Measurements from ENCODE around the gene DMXL2.
A peak's percentile ranks its signal among the peaks of the same experiment; 100 is the strongest.

The DMXL2 gene

DNA sequence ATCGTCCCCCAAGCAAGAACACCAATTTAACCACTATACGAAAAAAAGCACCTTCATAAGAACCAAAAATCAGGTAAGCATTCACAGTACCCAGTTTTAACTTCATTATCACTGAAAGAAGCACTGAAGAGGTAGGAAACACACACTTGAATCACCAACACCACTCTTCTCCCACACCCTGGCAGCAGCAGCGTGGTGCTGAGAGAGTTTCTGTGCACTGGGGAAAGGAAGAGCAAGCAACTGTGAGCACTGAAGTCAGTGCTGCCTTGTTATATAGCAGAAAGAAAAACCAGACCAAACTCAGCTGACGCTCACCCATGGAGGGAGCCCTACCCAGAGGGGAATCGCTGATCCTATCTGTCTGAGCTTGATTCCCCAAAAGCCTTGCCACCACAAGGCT is 98.2 kb downstream of the DMXL2 start:
- TF ChIP-seq, protein P1, sequence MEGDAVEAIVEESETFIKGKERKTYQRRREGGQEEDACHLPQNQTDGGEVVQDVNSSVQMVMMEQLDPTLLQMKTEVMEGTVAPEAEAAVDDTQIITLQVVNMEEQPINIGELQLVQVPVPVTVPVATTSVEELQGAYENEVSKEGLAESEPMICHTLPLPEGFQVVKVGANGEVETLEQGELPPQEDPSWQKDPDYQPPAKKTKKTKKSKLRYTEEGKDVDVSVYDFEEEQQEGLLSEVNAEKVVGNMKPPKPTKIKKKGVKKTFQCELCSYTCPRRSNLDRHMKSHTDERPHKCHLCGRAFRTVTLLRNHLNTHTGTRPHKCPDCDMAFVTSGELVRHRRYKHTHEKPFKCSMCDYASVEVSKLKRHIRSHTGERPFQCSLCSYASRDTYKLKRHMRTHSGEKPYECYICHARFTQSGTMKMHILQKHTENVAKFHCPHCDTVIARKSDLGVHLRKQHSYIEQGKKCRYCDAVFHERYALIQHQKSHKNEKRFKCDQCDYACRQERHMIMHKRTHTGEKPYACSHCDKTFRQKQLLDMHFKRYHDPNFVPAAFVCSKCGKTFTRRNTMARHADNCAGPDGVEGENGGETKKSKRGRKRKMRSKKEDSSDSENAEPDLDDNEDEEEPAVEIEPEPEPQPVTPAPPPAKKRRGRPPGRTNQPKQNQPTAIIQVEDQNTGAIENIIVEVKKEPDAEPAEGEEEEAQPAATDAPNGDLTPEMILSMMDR (IDR thresholded peaks at IDR 0.05; ENCODE audit: low read depth, low read length, missing control alignments): no peak
- no peak overlapping the region for H3K4me3 ChIP-seq (replicated peaks; ENCODE audit: low read depth, low read length)
- no peak for DNase-seq (ENCODE audit: extremely low read depth, low read depth)

DNA sequence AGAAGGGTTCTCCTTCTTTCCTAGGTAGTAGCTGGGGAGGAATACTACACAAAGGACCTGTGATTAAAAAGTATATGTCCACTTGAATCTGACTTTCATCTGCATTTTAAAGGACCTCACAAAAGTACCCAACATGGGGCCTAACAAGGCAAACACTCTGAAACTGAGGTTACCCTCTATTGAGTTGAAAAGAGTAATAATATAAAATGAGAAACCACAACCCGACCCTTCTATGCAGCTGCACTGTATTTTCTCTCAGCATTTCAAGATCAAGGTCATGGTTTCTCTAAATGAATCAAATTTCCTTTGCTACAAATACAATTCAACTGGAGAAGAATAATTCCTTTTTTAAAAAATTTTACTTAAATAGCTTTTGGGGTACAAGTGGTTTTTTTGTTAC is 106.3 kb downstream of the DMXL2 start:
- H3K4me3 ChIP-seq (replicated peaks; ENCODE audit: low read depth, low read length): no peak overlapping the region
- DNase-seq (ENCODE audit: extremely low read depth, low read depth): no peak
- TF ChIP-seq, protein P1 (IDR thresholded peaks at IDR 0.05; ENCODE audit: low read depth, low read length, missing control alignments): no peak

DNA sequence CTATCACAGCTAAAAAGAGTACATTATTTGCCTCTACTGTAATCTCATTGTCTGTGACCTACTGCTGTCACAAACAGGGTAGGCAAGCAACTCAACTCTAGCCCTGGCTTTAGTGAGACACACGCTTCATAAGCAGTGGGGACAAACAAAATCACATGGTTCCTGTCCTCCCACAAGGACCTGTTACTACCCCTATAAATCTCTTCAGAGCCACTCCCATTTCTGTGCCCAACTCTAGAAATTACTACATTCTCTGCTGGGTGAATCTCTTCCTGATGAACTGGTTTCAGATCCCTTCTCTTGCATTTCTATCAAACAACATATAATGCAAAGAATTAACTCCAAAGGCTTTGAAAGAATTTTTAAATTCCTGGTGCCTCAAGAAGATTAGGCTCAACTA is 117.3 kb downstream of the DMXL2 start:
- H3K4me3 ChIP-seq (replicated peaks; ENCODE audit: low read depth, low read length): no peak overlapping the region
- TF ChIP-seq, protein P1 (IDR thresholded peaks at IDR 0.05; ENCODE audit: low read depth, low read length, missing control alignments): no peak
- no peak for DNase-seq (ENCODE audit: extremely low read depth, low read depth)

DNA sequence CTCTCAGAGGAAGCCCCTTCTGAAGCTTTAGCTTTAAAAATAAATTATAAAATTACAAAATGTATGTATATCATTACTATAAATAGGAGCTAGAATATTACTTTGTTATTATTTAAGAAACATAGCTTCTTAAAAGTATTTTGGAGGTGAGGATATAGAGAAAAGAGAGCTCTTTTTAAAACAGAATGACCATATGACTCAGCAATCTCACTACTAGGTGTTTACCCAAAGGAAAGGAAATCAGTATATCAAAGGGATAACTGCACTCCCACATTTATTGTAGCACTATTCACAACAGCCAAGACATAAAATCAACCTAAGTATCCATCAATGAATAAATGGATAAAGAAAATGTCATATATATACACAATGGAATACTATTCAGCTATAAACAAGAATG is 119.6 kb downstream of the DMXL2 start:
- TF ChIP-seq, protein P1 (IDR thresholded peaks at IDR 0.05; ENCODE audit: low read depth, low read length, missing control alignments): no peak
- no peak overlapping the region for H3K4me3 ChIP-seq (replicated peaks; ENCODE audit: low read depth, low read length)

DNA sequence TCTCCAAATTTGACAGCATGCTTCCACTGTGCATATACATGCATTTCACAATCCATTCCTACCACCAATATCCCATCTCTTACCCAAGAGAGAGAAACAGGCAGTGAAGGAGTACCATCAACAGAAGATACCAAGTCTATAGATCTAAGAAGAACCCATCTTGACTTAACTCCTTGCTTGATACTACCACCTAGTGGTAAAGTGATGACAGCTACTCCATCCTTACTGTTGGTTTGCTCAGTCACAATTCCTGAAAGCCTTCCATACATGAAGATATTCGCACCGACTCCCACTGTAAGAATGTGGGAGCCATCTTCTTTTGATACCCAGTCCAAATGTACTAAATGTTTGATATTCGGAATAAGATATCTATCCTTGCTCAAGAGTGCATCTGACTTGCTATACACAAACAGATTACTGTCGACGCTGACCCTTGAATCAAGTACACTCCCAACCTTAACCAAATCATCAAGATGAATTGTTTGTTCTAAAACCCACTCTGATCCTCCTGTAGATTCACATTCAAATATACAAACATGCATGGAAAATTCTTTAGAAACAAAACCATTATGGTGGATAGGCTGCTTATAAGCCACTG is 123.1 kb downstream of the DMXL2 start:
- TF ChIP-seq, protein P1 (IDR thresholded peaks at IDR 0.05; ENCODE audit: low read depth, low read length, missing control alignments): peak; percentile 62
- DNase-seq (ENCODE audit: extremely low read depth, low read depth): peak; percentile 21
- no peak overlapping the region for H3K4me3 ChIP-seq (replicated peaks; ENCODE audit: low read depth, low read length)

More for the DNA sequence above, 119.6 kb downstream of the DMXL2 start:
- no peak for DNase-seq (ENCODE audit: extremely low read depth, low read depth)

DNA sequence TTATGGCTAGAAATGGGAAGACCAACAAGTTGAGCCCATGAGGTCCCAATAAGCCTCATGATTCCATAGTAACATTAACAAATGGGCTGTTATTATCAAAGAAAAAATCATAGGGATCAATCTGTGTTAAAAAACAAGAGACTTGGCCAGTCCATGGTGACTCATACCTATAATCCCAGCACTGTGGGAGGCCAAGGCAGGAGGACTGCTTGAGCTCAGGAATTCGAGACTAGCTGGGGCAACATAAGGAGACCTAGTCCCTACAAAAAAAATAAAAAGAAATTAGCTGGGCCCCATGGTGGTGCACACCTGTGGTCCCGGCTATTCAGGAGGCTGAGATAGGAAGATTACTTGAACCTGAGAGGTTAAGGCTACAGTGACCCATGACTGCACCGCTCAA is 124.8 kb downstream of the DMXL2 start:
- no peak for DNase-seq (ENCODE audit: extremely low read depth, low read depth)
- no peak overlapping the region for H3K4me3 ChIP-seq (replicated peaks; ENCODE audit: low read depth, low read length)
- TF ChIP-seq, protein P1 (IDR thresholded peaks at IDR 0.05; ENCODE audit: low read depth, low read length, missing control alignments): no peak

DNA sequence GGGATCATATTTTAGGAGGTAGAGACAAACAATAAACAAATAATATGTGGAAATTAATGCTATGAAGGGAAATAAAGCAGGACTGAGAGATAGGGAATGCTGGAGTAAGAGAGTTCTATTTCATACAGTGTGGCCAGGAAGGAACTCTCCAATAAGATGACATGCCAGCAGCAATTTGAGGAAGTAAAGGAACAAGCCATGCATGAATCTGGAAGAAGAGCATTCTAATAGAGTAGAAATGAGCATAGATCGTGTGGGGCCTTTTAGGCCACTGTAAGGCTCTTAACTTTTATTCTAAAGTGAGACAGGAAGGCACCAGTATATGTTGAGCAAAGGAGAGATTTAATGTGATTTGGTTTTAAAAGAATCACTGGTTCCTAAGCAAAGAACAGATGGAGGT is 126.3 kb downstream of the DMXL2 start:
- no peak overlapping the region for H3K4me3 ChIP-seq (replicated peaks; ENCODE audit: low read depth, low read length)
- TF ChIP-seq, protein P1 (IDR thresholded peaks at IDR 0.05; ENCODE audit: low read depth, low read length, missing control alignments): no peak
- no peak for DNase-seq (ENCODE audit: extremely low read depth, low read depth)
